ENCODE data around the gene KIF26A.

KIF26A gene

DNA sequence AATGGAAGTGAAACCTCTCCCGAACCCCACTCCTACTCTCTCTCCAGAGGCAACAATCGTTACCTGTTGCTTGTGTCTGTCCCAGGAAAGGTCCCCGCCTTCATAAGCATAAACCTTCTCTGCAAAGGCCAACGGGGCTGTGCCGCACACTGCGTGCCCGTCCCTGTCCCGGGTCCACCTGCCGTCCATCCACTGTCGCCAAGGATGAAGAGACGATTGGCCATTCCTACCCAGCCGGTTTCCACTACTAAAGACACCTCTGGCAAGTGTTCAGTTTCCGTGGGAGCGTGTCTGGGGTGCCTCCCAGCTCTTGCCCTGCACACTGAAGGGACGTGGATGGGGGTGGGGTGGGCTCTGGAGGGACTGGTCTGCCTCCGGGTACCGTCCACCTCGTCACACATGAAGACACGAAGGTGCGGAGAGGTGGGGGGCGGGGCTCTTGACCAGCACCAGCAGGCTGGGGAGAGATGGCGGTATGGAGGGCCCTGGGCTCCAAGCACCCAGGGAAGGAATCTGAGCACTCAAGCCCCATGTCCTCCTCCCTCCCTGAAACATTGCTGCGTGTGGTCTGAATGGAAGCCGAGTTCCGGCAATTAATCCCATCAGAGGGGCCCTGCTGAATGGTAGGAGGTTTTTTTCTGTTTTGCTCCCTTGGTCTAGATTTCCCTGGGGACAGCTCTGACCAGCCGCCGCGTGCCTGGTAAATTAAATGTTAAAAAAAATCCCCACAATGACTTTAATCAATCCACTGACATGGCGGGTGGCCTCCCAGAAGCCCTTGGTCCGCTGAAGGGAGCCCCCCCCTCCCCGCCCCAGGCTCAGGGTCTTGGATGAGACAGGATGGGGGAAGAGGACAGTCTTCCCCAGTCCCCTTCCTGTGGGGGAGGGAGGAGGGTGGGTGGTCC is 4.1 kb upstream of the KIF26A start:
- Histone ChIP-seq H4K20me1 (ENCODE audit: low read depth, low read length) (no peaks in the 10 kb centered on the region), H3K36me3 (ENCODE audit: low read length) (no peaks in the 10 kb centered on the region), H3K27ac (ENCODE audit: low read depth, low read length) (no peak overlapping the region), H3K79me2 (ENCODE audit: insufficient read depth, low read length) (no peaks in the 10 kb centered on the region), H3K9ac (ENCODE audit: low read length) (no peak overlapping the region), H3K9me2 (replicated peaks; ENCODE audit: insufficient read depth, low read length) (no peaks in the 10 kb centered on the region), H2AFZ (ENCODE audit: low read depth, low read length, severe bottlenecking) (no peak overlapping the region), H3K27me3 (ENCODE audit: low read length) (no peaks in the 10 kb centered on the region), H3K4me2 (ENCODE audit: low read depth, low read length, poor library complexity, severe bottlenecking) (no peak overlapping the region), H3F3A (ENCODE audit: insufficient read depth) (no peaks in the 10 kb centered on the region), H3K4me3 (ENCODE audit: insufficient read depth, low read length, poor library complexity, severe bottlenecking) (no peak overlapping the region), H3K9me3 (ENCODE audit: insufficient read depth, low read length) (peaks cover 11% of the 10 kb centered on the region; the same call in 1 of the 2 replicates)
- no peak for TF ChIP-seq CTCF (IDR thresholded peaks at IDR 0.05; ENCODE audit: insufficient read depth, low read length, poor library complexity, severe bottlenecking)
- no peak for TF ChIP-seq EZH2phosphoT487 (conservative IDR thresholded peaks at IDR 0.05; ENCODE audit: low read length)

GRCh38 chr14:104135121-104135903 is 3.1 kb upstream of the KIF26A start:
- Histone ChIP-seq H3K36me3 (ENCODE audit: low read length) (no peaks in the 10 kb centered on the region), H3K79me2 (ENCODE audit: insufficient read depth, low read length) (no peaks in the 10 kb centered on the region), H3K9me3 (ENCODE audit: insufficient read depth, low read length) (0 out of 2 replicates have a peak, but pooled peaks cover 1% of the 10 kb centered on the region), H3K4me3 (ENCODE audit: insufficient read depth, low read length, poor library complexity, severe bottlenecking) (no peak overlapping the region), H4K20me1 (ENCODE audit: low read depth, low read length) (no peaks in the 10 kb centered on the region), H3K4me2 (ENCODE audit: low read depth, low read length, poor library complexity, severe bottlenecking) (no peak overlapping the region), H3K9ac (ENCODE audit: low read length) (no peak overlapping the region), H3F3A (ENCODE audit: insufficient read depth) (no peaks in the 10 kb centered on the region), H2AFZ (ENCODE audit: low read depth, low read length, severe bottlenecking) (no peak overlapping the region), H3K27me3 (ENCODE audit: low read length) (no peaks in the 10 kb centered on the region), H3K27ac (ENCODE audit: low read depth, low read length) (no peak overlapping the region), H3K9me2 (replicated peaks; ENCODE audit: insufficient read depth, low read length) (no peaks in the 10 kb centered on the region)
- TF ChIP-seq EZH2phosphoT487 (conservative IDR thresholded peaks at IDR 0.05; ENCODE audit: low read length) (no peak), CTCF (IDR thresholded peaks at IDR 0.05; ENCODE audit: insufficient read depth, low read length, poor library complexity, severe bottlenecking) (no peak)

- Histone ChIP-seq H3K27me3 (ENCODE audit: low read length) (no peaks in the 10 kb centered on the region), H3K4me3 (ENCODE audit: insufficient read depth, low read length, poor library complexity, severe bottlenecking) (no peak overlapping the region), H3F3A (ENCODE audit: insufficient read depth) (no peaks in the 10 kb centered on the region), H3K27ac (ENCODE audit: low read depth, low read length) (no peak overlapping the region), H3K36me3 (ENCODE audit: low read length) (no peaks in the 10 kb centered on the region), H3K4me2 (ENCODE audit: low read depth, low read length, poor library complexity, severe bottlenecking) (no peak overlapping the region), H3K79me2 (ENCODE audit: insufficient read depth, low read length) (no peaks in the 10 kb centered on the region), H3K9ac (ENCODE audit: low read length) (no peak overlapping the region), H2AFZ (ENCODE audit: low read depth, low read length, severe bottlenecking) (no peak overlapping the region), H4K20me1 (ENCODE audit: low read depth, low read length) (no peaks in the 10 kb centered on the region), H3K9me2 (replicated peaks; ENCODE audit: insufficient read depth, low read length) (no peaks in the 10 kb centered on the region), H3K9me3 (ENCODE audit: insufficient read depth, low read length) (no peaks in the 10 kb centered on the region)
- no peak for TF ChIP-seq CTCF (IDR thresholded peaks at IDR 0.05; ENCODE audit: insufficient read depth, low read length, poor library complexity, severe bottlenecking)
Measured at GRCh38 chr14:104135904-104136471, 2.4 kb upstream of the KIF26A start.
